OCI-LY1 (cell line): Measurements from ENCODE around the gene CHRNG.

Experiments
- H2AFZ ChIP-seq: fragments of 200-600 bp; sonication (generic), shearing (Covaris generic); 2 replicates; pipeline ENCODE4 v1.6.0; 2014; ENCODE audit warnings: antibody characterized with exemption, mild to moderate bottlenecking, low read length
- H3F3A ChIP-seq: fragments of 200-600 bp; sonication (generic), shearing (Covaris generic); 2 replicates; pipeline ENCODE4 v1.6.0; 2014; ENCODE audit warnings: mild to moderate bottlenecking, antibody characterized with exemption, low read length, moderate library complexity; ENCODE audit not compliant: insufficient read depth
- H3K27ac ChIP-seq: fragments of 200-600 bp; sonication (generic); 2 replicates; pipeline ENCODE4 v1.5.1; 2014; ENCODE audit warnings: low read length, mixed run types, mild to moderate bottlenecking, low read depth; ENCODE audit not compliant: poor library complexity, severe bottlenecking
- H3K27me3 ChIP-seq: fragments of 200-600 bp; sonication (generic); 2 replicates; pipeline ENCODE4 v1.6.0; 2014; ENCODE audit warnings: antibody characterized with exemption, mild to moderate bottlenecking, low read length, moderate library complexity; ENCODE audit not compliant: insufficient read depth
- H3K36me3 ChIP-seq: fragments of 200-600 bp; sonication (generic); 2 replicates; pipeline ENCODE4 v1.6.1; 2014; ENCODE audit warnings: mild to moderate bottlenecking, antibody characterized with exemption, low read length, moderate library complexity, mixed read lengths; ENCODE audit not compliant: insufficient read depth
- H3K4me1 ChIP-seq: fragments of 200-600 bp; sonication (generic); 2 replicates; pipeline ENCODE4 v1.5.1; 2014; ENCODE audit warnings: mild to moderate bottlenecking, low read length, moderate library complexity; ENCODE audit not compliant: insufficient read depth, severe bottlenecking
- H3K4me2 ChIP-seq: fragments of 200-600 bp; sonication (generic), shearing (Covaris generic); 2 replicates; pipeline ENCODE4 v1.6.1; 2014; ENCODE audit warnings: low read length
- H3K4me3 ChIP-seq: fragments of 200-600 bp; sonication (generic); 2 replicates; pipeline ENCODE4 v1.5.1; 2014; ENCODE audit warnings: low read length, low read depth, mild to moderate bottlenecking, mixed read lengths; ENCODE audit not compliant: poor library complexity, severe bottlenecking
- H3K79me2 ChIP-seq: fragments of 200-600 bp; shearing (Covaris generic); 2 replicates; pipeline ENCODE4 v1.6.1; 2016; ENCODE audit warnings: mixed run types, low read length, mixed read lengths; ENCODE audit not compliant: insufficient read depth
- H3K9ac ChIP-seq: fragments of 200-600 bp; sonication (generic), shearing (Covaris generic); 2 replicates; pipeline ENCODE4 v1.6.1; 2014; ENCODE audit warnings: mild to moderate bottlenecking, low read length, mixed read lengths
- H3K9me2 ChIP-seq: fragments of 200-600 bp; sonication (generic), shearing (Covaris generic); 2 replicates; pipeline ENCODE4 v1.6.1; 2014; ENCODE audit warnings: low read depth, mild to moderate bottlenecking, low read length, mixed read lengths
- H3K9me3 ChIP-seq: fragments of 200-600 bp; shearing (Covaris generic); 2 replicates; pipeline ENCODE4 v1.6.1; 2014; ENCODE audit warnings: low read length, mixed read lengths
- H4K20me1 ChIP-seq: fragments of 200-600 bp; sonication (generic), shearing (Covaris generic); 2 replicates; pipeline ENCODE4 v1.6.0; 2016; ENCODE audit warnings: mild to moderate bottlenecking, low read length; ENCODE audit not compliant: insufficient read depth
- EZH2 ChIP-seq: fragments of 200-600 bp; sonication (generic), shearing (Covaris generic); IDR thresholded peaks from 2 replicates; pipeline ENCODE4 v1.8.0; 2017; ENCODE audit warnings: borderline replicate concordance, mixed run types, mild to moderate bottlenecking, antibody characterized with exemption, low read length, moderate library complexity, mixed read lengths
- TF ChIP-seq, protein P1 (sequence below): fragments of 200-600 bp; sonication (generic), shearing (Covaris generic); IDR thresholded peaks from 2 replicates; pipeline ENCODE4 v1.5.1; 2017; ENCODE audit warnings: mild to moderate bottlenecking, antibody characterized with exemption, low read length, moderate library complexity, mixed read lengths

The CHRNG gene

DNA sequence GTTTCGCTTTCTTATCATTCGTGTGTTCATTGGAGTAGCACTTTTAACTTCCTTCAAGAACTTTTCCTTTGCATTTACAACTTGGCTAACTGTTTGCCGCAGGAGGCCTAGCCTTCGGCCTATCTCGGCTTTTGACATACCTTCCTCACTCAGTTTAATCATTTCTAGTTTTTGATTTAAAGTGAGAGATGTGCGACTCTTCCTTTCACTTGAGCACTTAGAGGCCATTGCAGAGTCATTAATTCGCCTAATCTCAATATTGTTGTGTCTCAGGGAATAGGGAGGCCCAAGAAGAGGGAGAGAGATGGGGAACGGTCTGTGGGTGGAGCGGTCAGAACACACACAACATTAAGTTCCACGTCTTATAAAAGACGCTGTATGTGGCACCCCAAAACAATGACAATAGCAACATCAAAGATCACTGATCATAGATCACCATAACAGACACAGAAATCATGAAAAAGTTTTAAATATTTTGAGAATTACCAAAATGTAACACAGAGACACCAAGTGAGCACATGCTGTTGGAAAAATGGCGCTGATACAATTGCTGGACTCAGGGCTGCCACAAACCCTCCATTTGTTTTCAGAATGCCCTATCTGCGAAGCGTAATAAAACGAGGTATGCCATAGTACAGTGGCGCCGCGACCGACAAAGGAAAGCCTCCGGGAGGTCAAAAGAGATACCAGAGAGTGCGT is 10.3 kb downstream of the CHRNG start:
- Histone ChIP-seq H3K4me3 (peak overlapping the region; percentile 100), H3K36me3 (peaks cover 45% of the 10 kb centered on the region), H3K4me1 (peaks cover 19% of the 10 kb centered on the region), H3K9me2 (no peaks in the 10 kb centered on the region), H3K9me3 (no peaks in the 10 kb centered on the region), H3K79me2 (peaks cover 20% of the 10 kb centered on the region; the same call in 1 of the 2 replicates), H3K27me3 (no peaks in the 10 kb centered on the region), H3K4me2 (peak overlapping the region; percentile 91), H3K27ac (peak overlapping the region; percentile 80), H4K20me1 (no peaks in the 10 kb centered on the region), H2AFZ (peak overlapping the region; percentile 78; the same call in 1 of the 2 replicates), H3F3A (no peaks in the 10 kb centered on the region), H3K9ac (peak overlapping the region; percentile 98)
- TF ChIP-seq, protein P1, sequence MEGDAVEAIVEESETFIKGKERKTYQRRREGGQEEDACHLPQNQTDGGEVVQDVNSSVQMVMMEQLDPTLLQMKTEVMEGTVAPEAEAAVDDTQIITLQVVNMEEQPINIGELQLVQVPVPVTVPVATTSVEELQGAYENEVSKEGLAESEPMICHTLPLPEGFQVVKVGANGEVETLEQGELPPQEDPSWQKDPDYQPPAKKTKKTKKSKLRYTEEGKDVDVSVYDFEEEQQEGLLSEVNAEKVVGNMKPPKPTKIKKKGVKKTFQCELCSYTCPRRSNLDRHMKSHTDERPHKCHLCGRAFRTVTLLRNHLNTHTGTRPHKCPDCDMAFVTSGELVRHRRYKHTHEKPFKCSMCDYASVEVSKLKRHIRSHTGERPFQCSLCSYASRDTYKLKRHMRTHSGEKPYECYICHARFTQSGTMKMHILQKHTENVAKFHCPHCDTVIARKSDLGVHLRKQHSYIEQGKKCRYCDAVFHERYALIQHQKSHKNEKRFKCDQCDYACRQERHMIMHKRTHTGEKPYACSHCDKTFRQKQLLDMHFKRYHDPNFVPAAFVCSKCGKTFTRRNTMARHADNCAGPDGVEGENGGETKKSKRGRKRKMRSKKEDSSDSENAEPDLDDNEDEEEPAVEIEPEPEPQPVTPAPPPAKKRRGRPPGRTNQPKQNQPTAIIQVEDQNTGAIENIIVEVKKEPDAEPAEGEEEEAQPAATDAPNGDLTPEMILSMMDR, result no peak
- no peak for TF ChIP-seq EZH2

DNA sequence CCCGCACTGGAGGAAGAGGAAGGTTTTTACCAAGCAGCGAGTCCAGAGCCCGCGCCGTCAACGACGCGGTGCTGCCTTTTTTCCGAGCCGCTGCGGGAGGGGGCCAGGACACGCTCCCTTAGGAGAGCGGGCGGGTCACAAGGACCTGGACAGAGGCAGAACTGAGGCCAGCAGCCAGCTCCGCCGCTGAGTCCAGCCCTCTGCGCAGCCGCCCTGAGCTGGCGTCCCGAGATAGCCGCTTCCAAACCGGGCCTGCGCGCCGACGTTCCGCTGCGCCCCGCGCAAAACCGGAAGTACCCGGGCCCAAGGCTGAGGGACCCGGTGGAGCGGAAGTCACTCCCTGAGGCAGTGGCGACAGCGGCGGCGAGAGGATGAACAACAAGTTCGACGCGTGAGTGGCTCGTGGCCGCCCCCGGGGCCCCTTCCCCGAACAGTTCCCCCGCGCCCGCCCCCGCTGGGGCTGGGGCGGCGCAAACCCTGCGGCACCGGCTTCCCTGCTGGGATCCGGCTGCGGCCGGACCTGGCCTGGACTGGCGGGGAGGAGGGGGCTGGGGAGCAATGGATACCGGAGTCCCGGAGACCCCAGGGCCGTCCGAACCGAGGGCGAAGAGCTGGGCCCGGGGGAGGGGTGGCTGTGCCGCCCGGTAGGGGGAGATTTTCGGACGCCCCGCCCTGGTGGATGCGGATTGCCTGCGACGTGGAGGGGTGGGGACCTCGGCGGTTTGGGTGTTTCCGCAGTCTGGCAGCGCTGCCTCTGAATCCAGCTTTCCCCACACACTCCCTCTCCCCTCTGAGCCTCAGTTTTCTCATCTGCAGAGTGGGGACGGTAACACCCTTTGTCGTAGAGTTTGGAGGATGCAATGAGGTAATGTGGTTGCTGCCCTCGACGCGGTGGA is 11.1 kb downstream of the CHRNG start, which contains the start of the genes EIF4E2 and TIGD1:
Gene EIF4E2 (plus strand): TSS at position 336 of the 896 bp plus-strand sequence. CDS start 36 bp downstream, at position 372.
Gene TIGD1 (minus strand): TSS at position 204 of the 896 bp plus-strand sequence. CDS start 675 bp downstream, outside the sequence.
- peak within 1 kb of the TSS; percentile 100 for H3K4me3 ChIP-seq
- H3K4me1 ChIP-seq, result peaks cover 19% of the 10 kb centered on the region
- peak within 1 kb of the TSS; percentile 91 for H3K4me2 ChIP-seq
- peak within 1 kb of the TSS; percentile 78; the same call in 1 of the 2 replicates for H2AFZ ChIP-seq
- H3K36me3 ChIP-seq, result peaks cover 43% of the 10 kb centered on the region
- H3F3A ChIP-seq, result no peaks in the 10 kb centered on the region
- H4K20me1 ChIP-seq, result no peaks in the 10 kb centered on the region
- H3K9ac ChIP-seq, result peak within 1 kb of the TSS; percentile 98
- TF ChIP-seq, protein P1, result peak; percentile 27; the same call in 1 of the 2 replicates
- TF ChIP-seq EZH2, result no peak
- H3K9me2 ChIP-seq, result no peaks in the 10 kb centered on the region
- no peaks in the 10 kb centered on the region for H3K27me3 ChIP-seq
- peaks cover 20% of the 10 kb centered on the region; the same call in 1 of the 2 replicates for H3K79me2 ChIP-seq
- H3K9me3 ChIP-seq, result no peaks in the 10 kb centered on the region
- H3K27ac ChIP-seq, result peak within 1 kb of the TSS; percentile 80

DNA sequence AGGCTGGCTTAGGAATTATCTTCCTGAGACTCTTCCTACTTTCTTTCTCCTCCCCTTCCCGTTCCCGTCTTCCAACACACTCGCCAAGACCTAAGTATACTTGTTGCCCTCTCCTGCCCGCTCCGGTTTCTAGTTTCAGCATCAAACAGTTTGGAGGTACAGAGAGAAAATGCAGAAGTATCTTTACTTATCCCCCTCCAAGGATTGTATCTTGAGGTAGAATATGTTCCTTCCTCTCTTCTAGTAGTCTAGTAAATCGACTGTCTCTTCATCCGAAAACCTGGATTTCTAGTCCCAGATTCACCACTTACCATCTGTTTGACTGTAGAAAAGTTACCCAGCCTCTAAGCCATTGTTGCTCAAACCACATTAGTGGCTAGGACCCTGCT is 11.8 kb downstream of the CHRNG start:
- no peaks in the 10 kb centered on the region for H3K9me2 ChIP-seq
- peak overlapping the region; percentile 91 for H3K4me2 ChIP-seq
- peak overlapping the region; percentile 100 for H3K4me3 ChIP-seq
- no peaks in the 10 kb centered on the region for H3K27me3 ChIP-seq
- peak overlapping the region; percentile 98 for H3K9ac ChIP-seq
- H3K79me2 ChIP-seq, result peaks cover 20% of the 10 kb centered on the region; the same call in 1 of the 2 replicates
- no peak for TF ChIP-seq EZH2
- TF ChIP-seq, protein P1, result no peak
- no peaks in the 10 kb centered on the region for H3F3A ChIP-seq
- H3K9me3 ChIP-seq, result no peaks in the 10 kb centered on the region
- H4K20me1 ChIP-seq, result no peaks in the 10 kb centered on the region
- peak overlapping the region; percentile 72 for H3K27ac ChIP-seq
- H3K36me3 ChIP-seq, result peaks cover 39% of the 10 kb centered on the region
- H3K4me1 ChIP-seq, result peaks cover 19% of the 10 kb centered on the region
- H2AFZ ChIP-seq, result no peak overlapping the region
